HEK293 (cell line): Measurements from ENCODE around the gene PGM2.

Experiments used
- CTCF ChIP-seq: fragments of 450-650 bp; formaldehyde crosslinking; IDR thresholded peaks from 2 replicates; pipeline ENCODE4 v1.5.1; 2016; ENCODE audit warnings: missing biosample characterization, missing genetic modification characterization
- IKZF3 ChIP-seq: fragments of 450-650 bp; IDR thresholded peaks from 2 replicates; pipeline ENCODE4 v1.5.0; 2018; ENCODE audit warnings: missing biosample characterization, mild to moderate bottlenecking, missing genetic modification characterization, moderate library complexity
- PRDM2 ChIP-seq: fragments of 450-650 bp; formaldehyde crosslinking; IDR thresholded peaks from 2 replicates; pipeline ENCODE4 v1.5.1; 2016; ENCODE audit warnings: missing biosample characterization, missing genetic modification characterization, borderline replicate concordance
- SP2 ChIP-seq: fragments of 450-650 bp; formaldehyde crosslinking; IDR thresholded peaks from 2 replicates; pipeline ENCODE4 v1.5.1; 2016; ENCODE audit warnings: missing biosample characterization, missing genetic modification characterization
- ZBTB26 ChIP-seq: fragments of 450-650 bp; formaldehyde crosslinking; optimal IDR thresholded peaks from 2 replicates; pipeline ENCODE3; 2016; ENCODE audit warnings: missing biosample characterization, mild to moderate bottlenecking, missing genetic modification characterization
- ZNF18 ChIP-seq: fragments of 450-650 bp; formaldehyde crosslinking; IDR thresholded peaks from 2 replicates; pipeline ENCODE4 v1.5.1; 2016; ENCODE audit warnings: missing biosample characterization, missing genetic modification characterization
- ZNF274 ChIP-seq, 2 experiments: fragments of 200-500 bp in 1 of 2; fragments of 450-650 bp in 1 of 2; sonication (Bioruptor generic) in 1 of 2; formaldehyde crosslinking in 1 of 2; IDR thresholded peaks; 2 replicates each; pipeline versions ENCODE4 v1.5.1 to v1.6.1; 2014 to 2016; ENCODE audit warnings: borderline replicate concordance in 1 of 2, inconsistent platforms in 1 of 2, low read length in 1 of 2, missing biosample characterization in 1 of 2, missing genetic modification characterization in 1 of 2
- ZNF510 ChIP-seq: fragments of 450-650 bp; formaldehyde crosslinking; IDR thresholded peaks from 2 replicates; pipeline ENCODE4 v1.5.1; 2018; ENCODE audit warnings: mild to moderate bottlenecking, missing genetic modification characterization, missing biosample characterization; ENCODE audit not compliant: insufficient replicate concordance
- ZNF561 ChIP-seq: fragments of 450-650 bp; IDR thresholded peaks from 2 replicates; pipeline ENCODE4 v1.5.1; 2018; ENCODE audit warnings: missing biosample characterization, missing genetic modification characterization, borderline replicate concordance

- TF ChIP-seq ZNF510 (tag by site-specific recombination), result no peak
- no peak for TF ChIP-seq CTCF (tag by site-specific recombination)
- no peak for TF ChIP-seq ZBTB26 (tag by site-specific recombination)
- TF ChIP-seq IKZF3, result no peak
- no peak for TF ChIP-seq SP2
- no peak for TF ChIP-seq ZNF18 (tag by site-specific recombination)
- no peak for TF ChIP-seq ZNF561 (tag by site-specific recombination)
- no peak for TF ChIP-seq PRDM2 (tag by site-specific recombination)
- no peak for TF ChIP-seq ZNF274 (IDR thresholded peaks at IDR 0.05; ENCODE audit: low read length)
- TF ChIP-seq ZNF274 (tag by site-specific recombination; IDR thresholded peaks at IDR 0.05; ENCODE audit: borderline replicate concordance), result no peak
Observed at GRCh38 chr4:37792241-37792640, 34.2 kb upstream of the PGM2 start.
